Stimulated activated CD4-positive, alpha-beta T cell treated with anti-CD3 and anti-CD28 coated beads, Interleukin-15, amount 100 ng/mL, for 24 hours (primary cell): Measurements from ENCODE around the gene CYREN.
"Not testable (repeated sequence)": the region's sequence is repeated elsewhere in the genome, so short reads cannot be mapped to it uniquely, and the experiment has no call there.

ENCODE experiments used
- DNase-seq: peaks from one replicate; pipeline ENCODE4 v3.0.0-alpha.2; 2020

The CYREN gene

GRCh38 chr7:135170274-135170997 is at the start of gene CYREN:
Gene CYREN, minus strand, starts transcription at chr7:135170707. Its CDS starts 1,785 bp downstream, at chr7:135168922.
- peak; percentile 97 for DNase-seq

- no peak for DNase-seq
These were observed 47.4 kb upstream of the CYREN start for GRCh38 chr7:135217645-135218509.

- no peak for DNase-seq
These were observed 45.2 kb upstream of the CYREN start for GRCh38 chr7:135215698-135216097.

GRCh38 chr7:135215180-135215579 is 44.7 kb upstream of the CYREN start:
- no peak for DNase-seq

- DNase-seq, result no peak
These were observed 43.3 kb upstream of the CYREN start for GRCh38 chr7:135213831-135214230.

GRCh38 chr7:135211946-135212685 is 41.6 kb upstream of the CYREN start:
- not testable (repeated sequence) for DNase-seq

- peak; percentile 97 for DNase-seq
These were observed 40.9 kb upstream of the CYREN start, which contains the start of gene WDR91 for GRCh38 chr7:135211179-135211945. Gene WDR91, minus strand, starts transcription at chr7:135211526. Its CDS starts 24 bp downstream, at chr7:135211502.

- DNase-seq, result peak; percentile 23
These were observed 40.3 kb upstream of the CYREN start for GRCh38 chr7:135210888-135211178.

- DNase-seq, result no peak
These were observed 38.8 kb upstream of the CYREN start for GRCh38 chr7:135209225-135209834.

GRCh38 chr7:135208102-135208793 is 37.7 kb upstream of the CYREN start:
- DNase-seq, result no peak

GRCh38 chr7:135207406-135208101 is 37.0 kb upstream of the CYREN start:
- DNase-seq, result no peak

GRCh38 chr7:135206941-135207391 is 36.5 kb upstream of the CYREN start:
- DNase-seq, result no peak

- no peak for DNase-seq
These were observed 35.3 kb upstream of the CYREN start for GRCh38 chr7:135205850-135206249.

- no peak for DNase-seq
These were observed 34.4 kb upstream of the CYREN start for GRCh38 chr7:135204876-135205275.

GRCh38 chr7:135204341-135204749 is 33.8 kb upstream of the CYREN start:
- DNase-seq, result no peak

GRCh38 chr7:135201350-135201749 is 30.8 kb upstream of the CYREN start:
- DNase-seq, result no peak

GRCh38 chr7:135200821-135201331 is 30.4 kb upstream of the CYREN start:
- no peak for DNase-seq

GRCh38 chr7:135199439-135199838 is 28.9 kb upstream of the CYREN start:
- DNase-seq, result no peak

- no peak for DNase-seq
These were observed 27.6 kb upstream of the CYREN start for GRCh38 chr7:135197906-135198655.

GRCh38 chr7:135197343-135197742 is 26.8 kb upstream of the CYREN start:
- no peak for DNase-seq
